ENCODE data around the gene IMMP2L. TPM values are rescaled to one million over a fixed set of nuclear protein-coding genes. Genes with fewer than 3 reads are reported as not detected.

The IMMP2L gene
- total RNA-seq, 4 donors from 2014 or later, result 8.3 to 19.2 (median 17.8) TPM

DNA sequence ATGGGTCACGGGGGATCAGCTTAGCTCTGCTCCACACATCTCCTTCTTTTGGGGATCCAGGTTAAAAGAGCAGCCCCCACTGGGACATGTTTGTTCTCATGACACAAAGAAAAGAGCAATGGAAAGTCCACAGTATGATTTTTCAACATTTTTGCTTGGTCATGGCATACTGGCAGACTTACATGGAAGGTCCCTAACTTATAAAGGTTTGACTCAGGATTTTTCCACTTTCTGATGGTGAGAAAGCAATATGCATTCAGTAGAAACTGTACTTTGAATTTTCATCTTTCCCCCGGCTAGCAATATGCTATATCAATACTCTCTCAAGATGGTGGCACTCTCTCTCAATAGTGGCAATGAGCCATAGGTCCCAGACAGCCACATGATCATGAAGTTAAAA lies 699.0 kb downstream of the IMMP2L start:
- DNase-seq (no peak), ATAC-seq (no peak)
- H3K4me3 ChIP-seq, result no peak overlapping the region
- H3K27ac ChIP-seq, result no peak overlapping the region
- H3K36me3 ChIP-seq, result no peaks in the 10 kb centered on the region
- TF ChIP-seq POLR2A (IDR thresholded peaks at IDR 0.05) (no peak), CTCF (IDR thresholded peaks at IDR 0.05 in 4 of 5, conservative IDR thresholded peaks at IDR 0.05 in 1 of 5) (no peak)
- H3K4me1 ChIP-seq, result peaks cover 2 to 5% of the 10 kb centered on the region in 2 donors
- no peaks in the 10 kb centered on the region for H3K27me3 ChIP-seq
- intact Hi-C loops (cut with DNase I; ENCODE audit: low total_unique reads), result no loop called here
- in situ Hi-C loops (cut with MboI; ENCODE audit: low sequenced_read_pairs in 4 of 4), result no loop called here
- H3K9me3 ChIP-seq, result no peaks in the 10 kb centered on the region

- in situ Hi-C loops (cut with MboI; ENCODE audit: low sequenced_read_pairs in 4 of 4) (no loop called here), intact Hi-C loops (cut with DNase I; ENCODE audit: low total_unique reads) (no loop called here)
- H3K36me3 ChIP-seq, result no peaks in the 10 kb centered on the region
- H3K4me1 ChIP-seq, result peaks cover 0 to 5% of the 10 kb centered on the region in 2 donors
- ATAC-seq, result no peak
- H3K4me3 ChIP-seq, result no peak overlapping the region
- no peak for DNase-seq
- no peaks in the 10 kb centered on the region for H3K27me3 ChIP-seq
- H3K9me3 ChIP-seq, result no peaks in the 10 kb centered on the region
- TF ChIP-seq CTCF (IDR thresholded peaks at IDR 0.05 in 4 of 5, conservative IDR thresholded peaks at IDR 0.05 in 1 of 5) (no peak), POLR2A (IDR thresholded peaks at IDR 0.05) (no peak)
- H3K27ac ChIP-seq, result no peak overlapping the region
Measured at GRCh38 chr7:110861163-110861562, 701.1 kb downstream of the IMMP2L start.

GRCh38 chr7:110857106-110857505 lies 705.2 kb downstream of the IMMP2L start:
- Histone ChIP-seq H3K4me3 (no peak overlapping the region), H3K27ac (no peak overlapping the region), H3K4me1 (no peaks in the 10 kb centered on the region), H3K9me3 (no peaks in the 10 kb centered on the region), H3K27me3 (no peaks in the 10 kb centered on the region), H3K36me3 (no peaks in the 10 kb centered on the region)
- ATAC-seq (no peak), DNase-seq (no peak)
- TF ChIP-seq CTCF (IDR thresholded peaks at IDR 0.05 in 4 of 5, conservative IDR thresholded peaks at IDR 0.05 in 1 of 5), result no peak
- TF ChIP-seq POLR2A (IDR thresholded peaks at IDR 0.05), result no peak
- intact Hi-C loops (cut with DNase I; ENCODE audit: low total_unique reads) (no loop called here), in situ Hi-C loops (cut with MboI; ENCODE audit: low sequenced_read_pairs in 4 of 4) (no loop called here)

DNA sequence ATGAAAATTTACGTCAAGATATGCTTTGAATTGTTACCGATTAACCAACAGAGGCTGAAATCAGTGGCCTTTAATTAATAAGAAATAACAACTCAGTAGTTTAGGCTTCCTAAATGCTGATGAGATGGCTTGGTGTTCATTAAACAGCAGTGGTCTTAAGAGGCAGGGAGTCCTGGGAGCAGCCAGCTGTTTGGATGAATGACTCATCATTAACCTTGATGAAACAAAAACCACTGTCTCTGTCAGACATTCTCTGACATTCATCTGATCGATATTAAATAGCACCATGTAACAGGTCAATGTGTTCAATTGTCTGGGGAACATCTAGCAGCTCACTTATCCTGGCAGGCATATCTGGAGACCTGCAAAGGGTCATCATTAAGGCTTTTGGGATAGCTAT lies 705.6 kb downstream of the IMMP2L start:
- no peaks in the 10 kb centered on the region for H3K4me1 ChIP-seq
- ATAC-seq (no peak), DNase-seq (no peak)
- no peak overlapping the region for H3K4me3 ChIP-seq
- TF ChIP-seq CTCF (IDR thresholded peaks at IDR 0.05 in 4 of 5, conservative IDR thresholded peaks at IDR 0.05 in 1 of 5) (no peak), POLR2A (IDR thresholded peaks at IDR 0.05) (no peak)
- intact Hi-C loops (cut with DNase I; ENCODE audit: low total_unique reads), result no loop called here
- H3K27me3 ChIP-seq, result no peaks in the 10 kb centered on the region
- H3K9me3 ChIP-seq, result no peaks in the 10 kb centered on the region
- in situ Hi-C loops (cut with MboI; ENCODE audit: low sequenced_read_pairs in 4 of 4), result no loop called here
- no peaks in the 10 kb centered on the region for H3K36me3 ChIP-seq
- H3K27ac ChIP-seq, result no peak overlapping the region

DNA sequence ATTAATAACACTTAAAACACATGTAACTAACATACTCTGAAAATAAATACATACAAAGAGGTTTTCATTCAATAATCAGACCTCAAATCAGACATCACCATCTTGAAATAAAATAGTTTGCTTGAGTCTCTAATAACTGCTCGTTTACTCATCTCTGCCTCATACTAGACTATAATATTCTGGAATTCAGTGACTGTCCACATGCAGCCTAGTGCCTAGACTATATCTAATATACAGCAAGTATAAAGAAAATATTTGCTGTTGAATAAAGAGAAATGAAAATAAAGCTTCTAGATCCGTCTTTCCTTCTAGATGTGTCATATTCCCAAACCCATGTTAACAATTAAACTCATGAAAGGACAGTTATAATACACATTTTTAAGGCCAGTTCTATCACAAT lies 707.6 kb downstream of the IMMP2L start:
- DNase-seq (no peak), ATAC-seq (no peak)
- intact Hi-C loops (cut with DNase I; ENCODE audit: low total_unique reads) (no loop called here), in situ Hi-C loops (cut with MboI; ENCODE audit: low sequenced_read_pairs in 4 of 4) (no loop called here)
- H3K4me3 ChIP-seq, result no peak overlapping the region
- H3K27ac ChIP-seq, result no peak overlapping the region
- no peaks in the 10 kb centered on the region for H3K27me3 ChIP-seq
- TF ChIP-seq POLR2A (IDR thresholded peaks at IDR 0.05), result no peak
- TF ChIP-seq CTCF (IDR thresholded peaks at IDR 0.05 in 4 of 5, conservative IDR thresholded peaks at IDR 0.05 in 1 of 5), result no peak
- H3K36me3 ChIP-seq, result no peaks in the 10 kb centered on the region
- H3K4me1 ChIP-seq, result no peaks in the 10 kb centered on the region
- no peaks in the 10 kb centered on the region for H3K9me3 ChIP-seq

Measured in gastrocnemius medialis (tissue), 4 donors.